Aorta (tissue), 5 donors: ENCODE results near the gene ABCF2. TPM values are rescaled to one million over a fixed set of nuclear protein-coding genes. Genes with fewer than 3 reads are reported as not detected.

Experiments used
- ATAC-seq: fragments of 200-7000 bp; cut with Tn5 transposase; one replicate; pipeline ENCODE4 v1.9.1; 2022; ENCODE audit warnings: moderate library complexity; ENCODE audit not compliant: low FRiP score
- DNase-seq, 2 donors: peaks; one replicate each; pipeline ENCODE4 v3.0.0-alpha.2; 2020
- H3K27ac ChIP-seq, 2 donors: one replicate each; pipeline ENCODE4 v1.5.1; 2013; ENCODE audit warnings: low read length in 2 of 2, mild to moderate bottlenecking in 2 of 2, moderate library complexity in 2 of 2, control low read depth in 1 of 2, inconsistent platforms in 1 of 2, low read depth in 1 of 2
- H3K27me3 ChIP-seq, 2 donors: one replicate each; pipeline ENCODE4 v1.6.1; 2013; ENCODE audit warnings: control low read depth in 1 of 2, low read length in 1 of 2, mild to moderate bottlenecking in 1 of 2, moderate library complexity in 1 of 2; ENCODE audit not compliant: insufficient read depth in 2 of 2, control insufficient read depth in 1 of 2
- H3K36me3 ChIP-seq, 2 donors: one replicate each; pipeline ENCODE4 v1.6.1; 2013; ENCODE audit warnings: control low read depth in 1 of 2, low read length in 1 of 2, mild to moderate bottlenecking in 1 of 2; ENCODE audit not compliant: insufficient read depth in 2 of 2, control insufficient read depth in 1 of 2
- H3K4me1 ChIP-seq, 2 donors: one replicate each; pipeline ENCODE4 v1.6.1; 2013; ENCODE audit warnings: low read length in 2 of 2, control low read depth in 1 of 2, mild to moderate bottlenecking in 1 of 2, moderate library complexity in 1 of 2; ENCODE audit not compliant: insufficient read depth in 2 of 2, control insufficient read depth in 1 of 2
- H3K4me3 ChIP-seq, 2 donors: one replicate each; pipeline ENCODE4 v1.5.1; 2013; ENCODE audit warnings: low read length in 2 of 2, control low read depth in 1 of 2, mild to moderate bottlenecking in 1 of 2
- H3K9me3 ChIP-seq: one replicate; pipeline ENCODE4 v1.6.1; 2013; ENCODE audit warnings: mild to moderate bottlenecking, low read length; ENCODE audit not compliant: control insufficient read depth
- WGBS, 2 donors: extraction: QIAGEN DNeasy Blood & Tissue Kit; methylation state at CpG; one replicate each; pipeline ENCODE4 v1.1.7; 2013; 5-methylcytosine and 5-hydroxymethylcytosine counted together
- intact Hi-C, 2 donors: fragments of 100-400 bp; cut with DNase I; formaldehyde crosslinking; loops; one replicate each; pipeline versions ENCODE4 v1.14.2 to v1.15.0; 2022
- polyA plus RNA-seq, 2 donors: library from polyadenylated mRNA; stranded (reverse); fragments of 200-250 nt; gene quantifications; one replicate each; pipeline ENCODE4 v1.2.3, GENCODE V29; 2013
- total RNA-seq, 2 donors: library from RNA; stranded (reverse); fragmentation: NEBNext Ultra II Directional; extraction: Animal tissue kit (Norgen Biotek cat#: 25700); gene quantifications; one replicate each; pipeline ENCODE4 v1.2.1, GENCODE V29; 2021
- donor health status: healthy with polysubstance abuse.
- donor health status: Bipolar disorder and iron deficiency.
- donor health status: DM: no; HTN: no; CAD: no.
- donor health status: DM: no; HTN: no; CAD: no.
- donor health status: DM: yes; HTN: yes; CAD: no.

Gene ABCF2
- total and polyA plus RNA-seq, 4 donors: 14.3 to 25.8 (median 15.9) TPM

DNA sequence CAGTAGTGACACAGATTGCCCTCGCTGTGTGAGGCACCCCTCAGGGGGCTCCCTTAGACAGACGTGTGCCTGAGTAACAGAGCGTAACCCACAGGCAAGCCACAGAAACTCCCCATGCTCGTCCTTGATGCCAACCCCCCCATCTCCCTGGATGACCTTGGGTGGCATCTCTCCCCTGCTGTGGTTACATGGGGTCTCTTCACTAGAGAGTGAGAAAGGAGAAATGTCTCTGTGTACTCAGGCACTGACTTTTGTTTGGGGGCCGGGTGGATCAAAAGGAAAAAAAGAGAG is 38.8 kb downstream of the ABCF2 start:
- H3K4me3 ChIP-seq: no peak overlapping the region
- H3K4me1 ChIP-seq: no peaks in the 10 kb centered on the region
- 66 to 67% methylated on average over 5 of the region's 5 CpGs for WGBS, 2 donors
- H3K36me3 ChIP-seq: no peaks in the 10 kb centered on the region
- intact Hi-C loops: no loop called here
- ATAC-seq (no peak), DNase-seq (no peak)
- no peak overlapping the region for H3K27ac ChIP-seq
- H3K9me3 ChIP-seq: no peaks in the 10 kb centered on the region
- no peaks in the 10 kb centered on the region for H3K27me3 ChIP-seq

DNA sequence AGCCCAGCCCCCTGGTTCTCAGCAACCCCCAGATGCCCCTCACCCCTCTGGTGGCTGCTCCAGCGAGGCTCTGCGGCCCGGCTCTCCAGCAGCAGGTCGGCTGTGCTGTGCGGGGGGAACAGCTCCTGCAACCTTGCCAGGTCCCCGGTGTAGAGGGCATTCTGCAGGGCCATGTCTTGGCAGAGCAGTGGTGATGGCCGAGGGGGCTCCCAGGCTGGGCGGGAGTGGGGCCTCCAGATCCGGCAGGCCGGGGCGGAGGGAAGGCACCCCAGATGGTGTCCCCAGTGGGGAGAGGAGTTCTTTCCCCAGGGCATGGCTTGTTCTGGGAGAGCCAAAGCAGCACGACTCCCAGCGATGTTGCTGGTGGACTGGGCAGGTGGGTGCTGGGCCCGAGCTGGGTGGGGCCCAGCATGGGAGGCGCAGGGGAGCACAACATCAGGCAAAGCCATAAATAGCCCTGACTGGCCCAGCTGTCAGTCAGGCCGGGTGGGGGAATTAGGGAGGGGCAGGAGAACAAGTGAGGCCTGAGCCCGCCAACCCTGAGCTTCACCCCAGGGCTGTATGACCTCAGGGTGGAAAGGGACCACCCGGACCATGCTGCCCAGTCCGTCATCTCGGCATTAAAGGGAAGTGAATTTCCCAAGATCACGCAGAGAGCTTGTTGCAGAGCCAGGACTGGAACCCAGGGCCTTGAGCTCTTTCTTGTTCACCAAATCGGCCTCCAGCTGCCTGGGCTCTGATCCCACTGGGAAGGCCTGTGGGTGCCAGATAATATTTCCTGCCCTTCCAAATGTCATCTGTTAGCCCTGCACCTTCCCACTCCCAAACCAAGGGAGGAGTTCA is 39.4 kb downstream of the ABCF2 start:
- Histone ChIP-seq H3K27me3 (no peaks in the 10 kb centered on the region), H3K9me3 (no peaks in the 10 kb centered on the region), H3K4me1 (no peaks in the 10 kb centered on the region), H3K27ac (no peak overlapping the region), H3K4me3 (no peak overlapping the region), H3K36me3 (no peaks in the 10 kb centered on the region)
- intact Hi-C loops: no loop called here
- DNase-seq (no peak), ATAC-seq (no peak)
- 78% methylated on average over 22 of the region's 22 CpGs for WGBS, 2 donors

DNA sequence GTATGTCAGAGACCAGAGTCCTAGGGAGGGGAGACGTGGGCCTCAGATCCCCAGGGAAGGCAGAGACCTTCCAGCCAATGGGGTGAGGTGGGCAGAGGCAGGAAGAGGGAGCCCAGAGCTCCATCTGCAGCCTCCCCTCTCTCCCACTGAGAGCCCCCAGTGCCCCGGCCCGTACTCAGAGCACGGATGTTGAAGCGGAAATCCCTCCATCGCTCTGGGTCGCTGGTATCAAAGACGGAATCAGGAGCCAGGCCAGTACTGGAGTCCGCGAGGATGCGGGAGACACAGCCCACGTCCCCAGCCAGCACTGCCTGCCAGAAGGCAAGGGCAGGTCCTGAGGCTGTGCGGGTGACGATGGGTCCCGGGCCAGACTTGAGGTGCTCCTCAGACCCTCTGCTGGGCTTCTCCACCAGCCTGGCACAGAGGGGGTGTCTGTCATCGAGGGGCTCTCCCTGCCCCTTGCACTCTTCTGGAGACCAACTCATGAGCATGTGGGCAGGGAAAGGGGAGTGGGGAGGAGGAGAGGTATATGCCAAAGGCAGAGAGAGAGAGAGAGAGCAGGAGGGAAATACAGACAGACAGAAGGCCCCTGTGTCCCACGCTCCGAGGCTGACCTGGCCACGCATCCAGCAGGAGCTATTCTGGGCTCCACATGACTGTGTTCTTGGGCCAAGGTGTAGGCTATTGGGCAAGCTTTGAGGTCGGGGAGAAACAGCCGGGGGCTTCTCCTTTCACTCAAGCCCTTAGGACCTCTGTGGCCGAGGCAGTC is 40.2 kb downstream of the ABCF2 start, which contains the start of gene ASB10:
Gene ASB10 (minus strand): TSS at position 611 of the 769 bp plus-strand sequence. CDS start 120 bp downstream, at position 491.
- intact Hi-C loops: no loop called here
- H3K27ac ChIP-seq: no peak within 1 kb of the TSS
- no peaks in the 10 kb centered on the region for H3K9me3 ChIP-seq
- H3K4me3 ChIP-seq: no peak within 1 kb of the TSS
- 67% methylated on average over 22 of the region's 22 CpGs for WGBS, 2 donors
- H3K36me3 ChIP-seq: no peaks in the 10 kb centered on the region
- H3K4me1 ChIP-seq: no peaks in the 10 kb centered on the region
- no peaks in the 10 kb centered on the region for H3K27me3 ChIP-seq
- ATAC-seq: no peak
- peak in 1 of 2 donors; percentile 70 for DNase-seq

DNA sequence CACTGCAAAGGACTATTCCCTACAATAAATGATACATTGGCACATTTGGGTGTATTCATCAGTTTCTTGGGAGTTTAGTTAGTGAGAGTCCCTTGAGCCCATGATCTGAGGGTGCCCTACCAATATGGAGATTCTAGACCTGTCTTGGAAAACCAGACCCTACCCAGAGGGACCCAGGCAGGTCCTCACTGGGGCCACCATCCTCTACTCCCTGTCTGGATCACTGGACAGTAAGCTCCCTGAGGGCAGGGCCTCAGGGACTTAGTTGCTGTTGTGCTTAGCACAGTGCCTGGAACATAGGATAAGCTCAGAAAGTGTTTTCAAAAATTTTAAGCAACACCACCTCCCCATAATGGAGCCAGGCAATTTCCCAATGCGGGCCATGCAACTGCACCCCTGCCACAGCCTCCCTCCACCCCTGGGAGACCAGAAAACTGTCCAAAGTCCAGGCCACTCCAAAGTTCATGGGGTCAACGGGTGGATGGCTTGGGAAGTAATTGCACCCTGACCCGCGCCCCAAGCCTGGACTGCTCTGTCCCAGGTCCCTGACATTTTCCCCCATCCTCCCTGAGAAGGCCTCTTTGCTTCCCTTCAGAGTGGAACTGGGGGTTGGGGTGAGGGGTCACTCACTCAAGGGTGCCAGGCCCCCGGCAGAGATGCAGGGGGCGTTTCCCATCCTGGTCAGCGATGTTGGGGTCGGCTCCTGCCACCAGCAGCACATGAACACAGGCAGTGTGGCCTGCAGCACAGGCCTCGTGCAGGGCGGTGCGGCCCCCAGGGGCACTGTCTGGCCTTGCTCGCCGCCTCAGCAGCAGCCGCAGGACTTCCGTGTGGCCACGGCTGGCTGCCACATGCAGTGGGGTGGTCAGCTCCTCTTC is 41.0 kb downstream of the ABCF2 start:
- Histone ChIP-seq H3K27me3 (no peaks in the 10 kb centered on the region), H3K4me3 (no peak overlapping the region), H3K36me3 (no peaks in the 10 kb centered on the region), H3K27ac (no peak overlapping the region), H3K4me1 (no peaks in the 10 kb centered on the region), H3K9me3 (no peaks in the 10 kb centered on the region)
- ATAC-seq: no peak
- 87 to 92% methylated on average over 11 to 16 of the region's 16 CpGs for WGBS, 2 donors
- intact Hi-C loops: no loop called here
- DNase-seq: peak in 1 of 2 donors; percentile 35

DNA sequence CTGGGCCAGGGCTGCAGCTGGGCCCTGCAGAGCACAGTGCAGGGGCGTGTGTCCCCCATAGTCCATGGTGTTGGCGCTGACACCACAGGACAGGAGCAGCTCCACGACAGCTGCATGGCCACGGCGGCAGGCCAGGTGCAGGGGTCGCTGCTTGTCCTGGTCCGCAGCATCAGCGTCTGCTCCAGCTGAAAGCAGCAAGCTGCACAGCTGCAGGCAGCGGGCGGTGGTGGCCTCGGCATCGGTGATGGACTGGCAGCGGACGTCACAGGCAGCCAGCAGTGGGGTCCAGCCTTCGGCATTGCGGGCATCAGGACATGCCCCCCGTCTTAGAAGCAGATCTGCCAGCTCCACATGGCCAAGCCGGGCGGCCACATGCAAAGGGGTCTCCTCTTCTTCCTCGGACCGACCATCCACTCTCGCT is 46.0 kb downstream of the ABCF2 start:
- WGBS, 2 donors: 86 to 88% methylated on average over 22 of the region's 22 CpGs
- no peaks in the 10 kb centered on the region for H3K27me3 ChIP-seq
- peak in 1 of 2 donors; percentile 73 for DNase-seq
- intact Hi-C loops: no loop called here
- no peak overlapping the region for H3K27ac ChIP-seq
- no peaks in the 10 kb centered on the region for H3K4me1 ChIP-seq
- H3K4me3 ChIP-seq: no peak overlapping the region
- H3K9me3 ChIP-seq: no peaks in the 10 kb centered on the region
- no peaks in the 10 kb centered on the region for H3K36me3 ChIP-seq
- ATAC-seq: no peak

DNA sequence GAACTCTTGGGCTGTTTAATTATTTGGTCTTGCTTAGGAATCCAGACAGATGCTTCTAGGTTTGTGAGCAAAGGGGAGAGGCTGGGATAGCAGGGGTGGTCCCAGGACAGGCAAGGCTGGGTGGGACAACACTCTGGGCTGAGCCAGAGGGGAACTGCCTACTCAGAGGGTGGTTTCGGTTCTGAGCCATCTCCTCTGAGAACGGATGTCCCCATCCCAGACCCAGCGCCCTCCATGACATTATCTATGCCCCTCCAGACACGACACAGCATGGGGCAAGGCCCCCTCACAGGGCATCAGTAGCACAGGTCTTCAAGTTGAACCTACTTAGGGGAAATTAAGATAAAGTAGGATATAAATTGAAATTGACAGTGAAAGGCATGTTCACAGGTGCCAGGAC is 47.1 kb downstream of the ABCF2 start:
- ATAC-seq (no peak), DNase-seq (no peak)
- H3K36me3 ChIP-seq: no peaks in the 10 kb centered on the region
- no peaks in the 10 kb centered on the region for H3K27me3 ChIP-seq
- H3K4me3 ChIP-seq: no peak overlapping the region
- 79 to 86% methylated on average over 4 of the region's 4 CpGs for WGBS, 2 donors
- no peaks in the 10 kb centered on the region for H3K4me1 ChIP-seq
- no peaks in the 10 kb centered on the region for H3K9me3 ChIP-seq
- no peak overlapping the region for H3K27ac ChIP-seq
- intact Hi-C loops: no loop called here

DNA sequence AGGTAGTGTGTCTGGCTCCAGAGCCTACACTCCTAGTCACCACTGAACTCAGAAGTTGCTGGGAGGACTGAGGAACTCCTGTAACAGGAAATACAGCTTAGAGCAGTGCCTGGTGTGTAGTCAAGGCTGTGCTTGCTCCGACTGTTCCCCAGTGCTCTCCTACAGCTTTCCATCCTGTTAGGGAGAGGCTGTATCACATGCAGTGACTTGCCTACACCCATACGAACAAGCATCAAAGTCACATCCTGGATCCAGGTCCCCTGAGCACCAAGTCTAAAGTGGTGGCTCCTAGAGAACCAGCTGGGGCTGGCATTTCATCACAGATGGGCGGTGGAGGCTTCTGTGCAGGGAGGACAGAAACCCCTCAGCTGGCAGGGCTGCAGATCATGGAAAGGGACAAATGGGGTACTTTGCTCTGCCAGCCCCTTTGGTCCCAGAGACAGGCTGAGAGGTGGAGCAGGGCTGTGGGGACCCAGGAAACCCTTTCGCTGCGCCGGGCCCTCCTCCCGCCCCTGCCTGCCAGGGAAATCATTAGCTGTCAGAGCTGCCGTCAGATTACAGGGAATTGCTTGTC is 47.6 kb downstream of the ABCF2 start:
- Histone ChIP-seq H3K36me3 (no peaks in the 10 kb centered on the region), H3K4me1 (no peaks in the 10 kb centered on the region), H3K27ac (no peak overlapping the region), H3K4me3 (no peak overlapping the region), H3K27me3 (no peaks in the 10 kb centered on the region), H3K9me3 (no peaks in the 10 kb centered on the region)
- ATAC-seq (no peak), DNase-seq (peak in 1 of 2 donors; percentile 37)
- intact Hi-C loops: no loop called here
- 83 to 85% methylated on average over 8 of the region's 8 CpGs for WGBS, 2 donors

DNA sequence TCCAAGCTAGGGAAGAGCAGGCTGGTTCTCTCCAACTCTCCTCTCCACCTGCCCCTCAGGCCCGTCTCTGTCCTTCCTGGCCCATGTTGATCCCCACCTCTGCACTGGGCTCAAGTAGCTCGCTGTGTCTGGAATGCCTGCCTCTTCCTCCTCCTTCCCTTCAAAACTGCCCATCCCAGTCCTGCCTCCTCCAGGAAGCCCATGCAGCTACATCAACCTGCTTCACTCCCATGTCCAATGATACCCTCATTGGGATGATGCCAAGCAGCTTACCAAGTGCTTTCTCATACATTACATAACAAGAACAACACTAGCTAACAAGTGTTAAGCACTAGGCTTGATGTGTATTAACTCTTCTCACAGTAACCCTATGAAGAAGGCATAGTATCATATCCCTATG is 48.2 kb downstream of the ABCF2 start:
- Histone ChIP-seq H3K4me3 (no peak overlapping the region), H3K27me3 (no peaks in the 10 kb centered on the region), H3K4me1 (no peaks in the 10 kb centered on the region), H3K36me3 (no peaks in the 10 kb centered on the region), H3K27ac (no peak overlapping the region), H3K9me3 (no peaks in the 10 kb centered on the region)
- intact Hi-C loops: no loop called here
- DNase-seq: no peak
- 80 to 82% methylated on average over 2 of the region's 2 CpGs for WGBS, 2 donors
- ATAC-seq: no peak
